KBM-7 (cell line): Measurements from ENCODE around the gene GNPTG.
A peak's percentile ranks its signal among the peaks of the same experiment; 100 is the strongest.

Experiments
- DNase-seq: peaks from one replicate; pipeline ENCODE4 v3.0.0-alpha.2; 2015
- in situ Hi-C: fragments of 300-500 bp; cut with MboI; formaldehyde crosslinking; loops from 2 replicates; pipeline ENCODE4 v1.14.3; 2020; ENCODE audit warnings: low sequenced_read_pairs, low pct_unique_long_range_greater_than_20kb, mixed read lengths

The GNPTG gene

GRCh38 chr16:1331712-1332617 is 19.8 kb upstream of the GNPTG start:
- in situ Hi-C loops: no loop called here
- DNase-seq: peak; percentile 84

- DNase-seq: no peak
- in situ Hi-C loops: no loop called here
Measured at GRCh38 chr16:1332618-1333148, 19.0 kb upstream of the GNPTG start.

- in situ Hi-C loops: no loop called here
- DNase-seq: no peak
Measured at GRCh38 chr16:1333149-1333812, 18.4 kb upstream of the GNPTG start, which contains the start of gene BAIAP3. BAIAP3 (plus strand) TSS chr16:1333645; CDS start chr16:1338550, 4,905 bp downstream.

- in situ Hi-C loops: no loop called here
- no peak for DNase-seq
Measured at GRCh38 chr16:1333854-1334700, 17.7 kb upstream of the GNPTG start.

- in situ Hi-C loops: no loop called here
Measured at GRCh38 chr16:1334739-1335138, 17.0 kb upstream of the GNPTG start.

GRCh38 chr16:1335211-1335971 is 16.3 kb upstream of the GNPTG start:
- DNase-seq: no peak
- in situ Hi-C loops: no loop called here

More at GRCh38 chr16:1334739-1335138, 17.0 kb upstream of the GNPTG start:
- no peak for DNase-seq

- in situ Hi-C loops: no loop called here
- no peak for DNase-seq
Measured at GRCh38 chr16:1335996-1336395, 15.7 kb upstream of the GNPTG start.

- in situ Hi-C loops: no loop called here
- no peak for DNase-seq
Measured at GRCh38 chr16:1336619-1337018, 15.1 kb upstream of the GNPTG start.

GRCh38 chr16:1337486-1337885 is 14.2 kb upstream of the GNPTG start:
- in situ Hi-C loops: no loop called here
- no peak for DNase-seq

- in situ Hi-C loops: no loop called here
- no peak for DNase-seq
Measured at GRCh38 chr16:1338119-1338730, 13.5 kb upstream of the GNPTG start.

GRCh38 chr16:1338855-1339675 is 12.7 kb upstream of the GNPTG start:
- in situ Hi-C loops: no loop called here

GRCh38 chr16:1340730-1341494 is 10.8 kb upstream of the GNPTG start:
- DNase-seq: no peak
- in situ Hi-C loops: no loop called here

More at GRCh38 chr16:1338855-1339675, 12.7 kb upstream of the GNPTG start:
- DNase-seq: no peak

GRCh38 chr16:1341495-1342420 is 10.0 kb upstream of the GNPTG start:
- in situ Hi-C loops: no loop called here
- no peak for DNase-seq

GRCh38 chr16:1342526-1343427 is 9.0 kb upstream of the GNPTG start:
- peak; percentile 97 for DNase-seq
- in situ Hi-C loops: no loop called here
